ENCODE results near the gene SPRR2A. TPM values are rescaled to one million over a fixed set of nuclear protein-coding genes. Genes with fewer than 3 reads are reported as not detected.

SPRR2A gene
- total and polyA plus RNA-seq, 3 donors from 2014 or later: not detected

DNA sequence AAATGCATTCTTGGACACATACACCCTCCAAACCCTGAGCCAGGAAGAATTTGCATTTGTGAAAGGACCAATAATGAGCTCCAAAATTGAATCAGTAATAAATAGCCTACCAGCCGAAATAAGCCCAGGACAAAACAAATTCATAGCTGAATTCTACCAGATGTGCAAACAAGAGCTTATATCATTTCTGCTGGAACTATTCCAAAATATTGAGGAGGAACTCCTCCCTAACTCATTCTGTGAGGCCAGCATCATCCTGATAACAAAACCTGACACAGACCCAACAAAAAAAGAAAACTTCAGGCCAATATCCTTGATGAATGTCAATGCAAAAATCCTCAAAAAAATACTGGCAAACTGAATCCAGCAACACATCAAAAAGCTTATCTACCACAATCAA is 30.3 kb upstream of the SPRR2A start:
- Histone ChIP-seq H3K4me1 (no peaks in the 10 kb centered on the region), H3K9me3 (no peaks in the 10 kb centered on the region), H3K4me3 (no peak overlapping the region), H3K27me3 (no peaks in the 10 kb centered on the region), H3K36me3 (ENCODE audit: low read depth, missing control alignments) (no peaks in the 10 kb centered on the region), H3K27ac (no peak overlapping the region)
- TF ChIP-seq, protein P1, sequence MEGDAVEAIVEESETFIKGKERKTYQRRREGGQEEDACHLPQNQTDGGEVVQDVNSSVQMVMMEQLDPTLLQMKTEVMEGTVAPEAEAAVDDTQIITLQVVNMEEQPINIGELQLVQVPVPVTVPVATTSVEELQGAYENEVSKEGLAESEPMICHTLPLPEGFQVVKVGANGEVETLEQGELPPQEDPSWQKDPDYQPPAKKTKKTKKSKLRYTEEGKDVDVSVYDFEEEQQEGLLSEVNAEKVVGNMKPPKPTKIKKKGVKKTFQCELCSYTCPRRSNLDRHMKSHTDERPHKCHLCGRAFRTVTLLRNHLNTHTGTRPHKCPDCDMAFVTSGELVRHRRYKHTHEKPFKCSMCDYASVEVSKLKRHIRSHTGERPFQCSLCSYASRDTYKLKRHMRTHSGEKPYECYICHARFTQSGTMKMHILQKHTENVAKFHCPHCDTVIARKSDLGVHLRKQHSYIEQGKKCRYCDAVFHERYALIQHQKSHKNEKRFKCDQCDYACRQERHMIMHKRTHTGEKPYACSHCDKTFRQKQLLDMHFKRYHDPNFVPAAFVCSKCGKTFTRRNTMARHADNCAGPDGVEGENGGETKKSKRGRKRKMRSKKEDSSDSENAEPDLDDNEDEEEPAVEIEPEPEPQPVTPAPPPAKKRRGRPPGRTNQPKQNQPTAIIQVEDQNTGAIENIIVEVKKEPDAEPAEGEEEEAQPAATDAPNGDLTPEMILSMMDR (IDR thresholded peaks at IDR 0.05): no peak
- no peak for TF ChIP-seq POLR2A (IDR thresholded peaks at IDR 0.05)
- no peak for DNase-seq
- WGBS, 2 donors: 30 to 32% methylated on average over 1 of the region's 1 CpG
- intact Hi-C loops (cut with DNase I; ENCODE audit: low total_unique reads): no loop called here

DNA sequence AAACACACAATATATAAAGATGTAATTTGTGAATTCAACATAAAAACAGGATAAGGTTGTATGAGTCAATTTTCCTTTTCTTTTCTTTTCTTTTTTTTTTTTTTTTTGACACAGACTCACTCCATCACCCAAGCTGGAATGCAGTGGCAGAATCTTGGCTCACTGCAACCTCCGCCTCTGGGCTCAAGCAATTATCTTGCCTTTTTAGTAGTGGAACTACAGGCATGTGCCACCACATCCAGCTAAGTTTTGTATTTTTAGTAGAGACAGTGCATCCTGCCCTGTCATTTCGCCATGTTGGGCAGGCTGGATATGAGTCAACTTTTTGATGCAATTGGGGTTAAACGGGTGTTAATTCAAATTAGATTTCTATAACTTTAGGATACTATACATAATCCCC is 24.4 kb upstream of the SPRR2A start:
- 81 to 91% methylated on average over 3 of the region's 3 CpGs for WGBS, 2 donors
- intact Hi-C loops (cut with DNase I; ENCODE audit: low total_unique reads): no loop called here
- H3K4me1 ChIP-seq: no peaks in the 10 kb centered on the region
- no peak overlapping the region for H3K27ac ChIP-seq
- no peak for DNase-seq
- H3K27me3 ChIP-seq: no peaks in the 10 kb centered on the region
- TF ChIP-seq, protein P1 (IDR thresholded peaks at IDR 0.05): no peak
- TF ChIP-seq POLR2A (IDR thresholded peaks at IDR 0.05): no peak
- H3K4me3 ChIP-seq: no peak overlapping the region
- no peaks in the 10 kb centered on the region for H3K36me3 ChIP-seq (ENCODE audit: low read depth, missing control alignments)
- H3K9me3 ChIP-seq: no peaks in the 10 kb centered on the region

DNA sequence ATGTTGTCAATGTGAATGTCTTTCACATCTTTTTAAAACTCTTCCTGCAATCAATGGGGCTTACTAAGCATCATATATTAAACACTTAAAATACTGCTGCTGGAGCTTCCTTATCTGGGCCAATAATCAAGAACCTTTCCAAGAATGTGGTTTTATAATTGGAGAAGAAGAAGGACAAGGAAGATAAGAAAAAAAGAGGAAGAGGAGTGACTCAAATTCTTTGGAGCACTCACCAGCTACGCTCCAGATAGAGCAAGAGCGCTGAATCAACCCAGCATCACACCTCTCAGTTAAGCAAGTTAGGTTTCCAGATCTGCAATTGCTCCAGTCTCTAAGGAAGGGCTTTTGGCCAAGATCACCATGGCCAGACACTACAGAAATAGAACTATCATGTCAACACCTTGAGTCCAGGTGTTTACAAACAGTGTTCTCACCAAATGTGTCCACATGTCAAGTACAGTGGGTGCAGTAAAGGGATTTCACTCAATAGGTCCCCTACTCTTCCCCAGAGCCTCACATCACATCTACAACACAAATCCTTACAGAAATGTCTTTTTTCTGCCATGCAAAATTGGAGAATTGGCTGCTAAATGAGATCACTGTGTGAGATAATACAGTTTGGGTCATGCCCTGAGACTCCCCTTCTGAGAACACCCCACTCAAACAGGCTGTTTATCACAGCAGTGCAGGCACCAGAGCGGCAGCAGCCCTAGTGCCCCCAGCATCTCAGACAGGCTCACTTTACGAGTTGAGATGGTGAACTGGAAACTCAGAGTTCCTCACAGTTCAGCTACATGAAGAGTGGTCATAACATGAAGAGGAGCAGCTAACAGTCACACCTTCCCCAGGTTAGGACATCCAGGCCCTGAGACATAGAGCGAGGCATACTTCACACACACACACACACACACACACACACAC is 15.8 kb upstream of the SPRR2A start:
- Histone ChIP-seq H3K4me3 (no peak overlapping the region), H3K9me3 (no peaks in the 10 kb centered on the region), H3K27ac (no peak overlapping the region), H3K4me1 (no peaks in the 10 kb centered on the region), H3K36me3 (ENCODE audit: low read depth, missing control alignments) (no peaks in the 10 kb centered on the region), H3K27me3 (no peaks in the 10 kb centered on the region)
- DNase-seq: no peak
- 81 to 95% methylated on average over 4 to 5 of the region's 5 CpGs for WGBS, 2 donors
- intact Hi-C loops (cut with DNase I; ENCODE audit: low total_unique reads): no loop called here
- no peak for TF ChIP-seq POLR2A (IDR thresholded peaks at IDR 0.05)
- TF ChIP-seq, protein P1 (IDR thresholded peaks at IDR 0.05): no peak

DNA sequence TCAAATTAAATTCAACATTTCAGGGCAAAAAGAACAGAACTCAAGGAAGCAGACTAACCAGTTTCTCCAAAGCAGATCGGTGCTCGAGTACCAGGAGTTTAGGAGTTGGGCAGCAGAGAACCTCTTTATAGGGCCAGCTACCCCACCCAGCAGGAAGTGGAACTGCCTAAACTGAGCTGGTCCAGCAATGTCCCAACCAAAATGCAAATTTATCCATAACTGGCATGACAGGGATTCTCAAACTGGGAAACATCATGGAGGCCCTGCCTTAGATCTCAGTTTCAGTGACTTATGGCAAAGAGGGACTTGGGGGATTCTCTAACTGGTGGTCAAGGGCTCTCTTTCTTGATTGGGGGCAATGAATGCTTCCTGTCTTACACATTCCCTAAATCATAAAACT is 14.2 kb upstream of the SPRR2A start, which contains the start of gene SPRR2B:
TSS of gene SPRR2B (minus strand) at position 101 of the 400 bp plus-strand sequence. CDS start 772 bp downstream, outside the sequence.
- no peak for DNase-seq
- Histone ChIP-seq H3K4me1 (no peaks in the 10 kb centered on the region), H3K4me3 (no peak within 1 kb of the TSS), H3K36me3 (ENCODE audit: low read depth, missing control alignments) (no peaks in the 10 kb centered on the region), H3K9me3 (no peaks in the 10 kb centered on the region), H3K27ac (no peak within 1 kb of the TSS), H3K27me3 (no peaks in the 10 kb centered on the region)
- TF ChIP-seq, protein P1 (IDR thresholded peaks at IDR 0.05): no peak
- intact Hi-C loops (cut with DNase I; ENCODE audit: low total_unique reads): no loop called here
- WGBS, 2 donors: 73 to 83% methylated on average over 2 of the region's 2 CpGs

Measured in testis (tissue), 3 donors.